Effector CD8-positive, alpha-beta T cell (primary cell): ENCODE data around the gene LORICRIN.

Experiments
- DNase-seq: peaks from one replicate; lab custom pipeline; 2025; lab: John Stamatoyannopoulos, UW

LORICRIN gene

GRCh38 chr1:153306303-153307220 is 47.1 kb downstream of the LORICRIN start:
- DNase-seq, result no peak

DNA sequence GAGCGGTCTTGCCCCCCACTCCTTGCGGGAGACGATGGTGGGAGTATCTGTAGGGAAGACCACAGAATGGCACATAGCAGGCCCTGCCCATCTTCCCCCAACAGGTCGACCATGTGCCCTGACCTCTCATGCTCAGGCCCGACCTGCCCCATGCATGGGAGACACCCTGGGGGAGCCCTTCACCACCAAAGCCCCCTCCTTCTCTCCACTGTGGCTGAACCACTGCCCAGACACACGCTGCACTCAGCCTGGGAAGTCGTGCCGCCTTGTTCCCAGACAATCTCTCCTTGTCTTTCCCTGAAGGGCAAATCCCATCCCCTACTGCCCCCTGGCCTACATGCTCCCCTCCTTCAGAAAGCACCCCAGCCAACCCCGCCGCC is 47.7 kb downstream of the LORICRIN start:
- DNase-seq, result no peak

DNA sequence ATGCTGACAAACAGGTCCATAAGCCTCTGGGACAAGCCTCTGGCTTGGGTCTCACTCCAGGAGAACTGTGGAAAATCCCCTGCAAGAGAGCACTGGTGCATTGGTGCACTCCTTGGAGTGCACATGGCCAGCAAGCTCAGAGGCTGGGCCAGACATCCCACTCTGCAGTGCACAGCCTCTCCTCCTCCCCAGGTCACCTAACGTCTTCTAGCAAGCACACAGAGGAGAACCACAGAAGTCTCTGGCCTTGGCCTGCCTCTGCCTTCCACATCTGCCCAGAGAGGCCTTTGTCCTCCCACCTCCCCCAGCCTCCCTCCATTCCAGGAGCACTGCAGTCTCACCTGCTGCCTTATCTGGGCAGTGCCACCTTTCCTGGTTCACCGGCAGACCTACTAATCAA is 49.1 kb downstream of the LORICRIN start:
- no peak for DNase-seq

DNA sequence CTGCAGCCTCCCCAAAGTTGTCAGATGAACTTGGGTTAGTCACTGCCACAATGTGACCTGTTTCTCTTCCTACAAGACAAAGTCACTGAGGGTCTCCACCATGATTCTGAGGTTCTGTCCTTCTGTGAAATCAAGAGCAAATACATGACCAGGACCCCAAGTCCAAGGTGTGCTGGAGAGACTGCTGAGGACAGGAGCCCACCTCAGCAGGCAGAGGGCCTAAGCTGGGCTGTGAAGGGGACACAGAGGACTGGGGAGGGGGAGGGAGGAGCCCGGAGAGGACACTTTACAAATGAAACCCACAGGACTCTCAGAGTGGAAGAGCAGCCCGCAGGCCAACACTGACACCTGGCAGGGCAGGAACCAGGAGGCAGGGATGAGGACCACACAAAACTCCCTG is 50.0 kb downstream of the LORICRIN start:
- DNase-seq, result no peak

DNA sequence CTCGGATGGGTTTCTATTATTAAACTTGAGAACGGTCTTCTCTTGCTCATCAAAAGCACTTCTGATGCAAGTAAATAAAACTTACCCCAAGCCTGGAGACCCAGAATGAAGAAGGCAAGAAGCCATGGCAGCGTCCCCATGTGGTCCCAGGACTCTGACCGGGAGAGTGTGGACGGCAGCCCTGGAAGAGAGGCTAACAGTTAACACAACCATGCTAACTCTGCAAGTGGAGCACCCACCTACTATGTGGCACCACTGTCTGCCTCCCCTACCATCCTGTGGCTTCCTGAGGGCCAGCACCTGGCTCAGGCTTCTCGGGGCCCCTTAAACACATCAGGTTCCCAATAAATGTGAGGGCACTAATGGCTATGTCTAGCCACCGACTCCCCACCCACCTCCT is 51.0 kb downstream of the LORICRIN start:
- DNase-seq, result no peak
